NCI-H69 (cell line): ENCODE measurements around the gene MACROD2.
"Not testable (repeated sequence)": the region's sequence is repeated elsewhere in the genome, so short reads cannot be mapped to it uniquely, and the experiment has no call there.

Source experiments
- DNase-seq: peaks from one replicate; lab custom pipeline; 2025; lab: John Stamatoyannopoulos, UW

MACROD2 gene

DNA sequence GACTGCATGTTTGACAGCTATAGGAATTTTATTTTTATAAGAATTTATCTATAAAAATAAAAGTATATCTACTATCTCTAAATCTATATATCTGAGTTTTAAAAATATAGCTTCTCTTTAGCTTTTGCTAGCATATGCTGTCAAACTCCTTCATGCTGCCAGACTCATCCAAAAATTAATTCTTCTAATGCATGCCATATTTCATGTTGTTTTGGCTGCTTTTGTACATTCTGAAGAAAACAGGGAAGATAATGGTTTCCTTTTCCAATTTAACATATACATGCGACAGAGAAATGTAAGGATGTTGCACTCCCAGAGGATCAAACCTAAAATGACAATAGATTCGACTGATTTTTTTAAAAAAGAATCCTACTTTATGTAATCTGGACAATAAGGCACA lies 919.3 kb downstream of the MACROD2 start:
- no peak for DNase-seq

DNA sequence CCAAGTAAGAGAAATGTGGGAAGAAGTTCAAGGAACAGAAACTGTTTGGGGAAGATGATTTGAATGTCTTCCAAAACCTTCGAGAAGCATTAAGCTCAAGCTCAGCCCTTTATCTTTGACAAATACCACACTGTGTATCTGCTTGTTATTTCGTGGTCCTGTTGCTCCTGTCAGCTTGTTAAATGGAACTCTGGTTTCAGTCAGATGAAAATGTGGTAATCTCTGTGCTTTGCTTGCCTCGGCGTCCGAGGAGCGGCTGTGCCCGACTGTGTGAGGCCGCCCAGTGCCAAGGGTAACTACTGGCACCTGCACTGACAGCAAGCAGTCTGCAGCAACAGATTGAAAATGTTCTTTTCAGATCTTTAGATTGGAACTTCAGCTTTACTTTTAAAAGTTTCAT lies 920.0 kb downstream of the MACROD2 start:
- DNase-seq, result no peak

DNA sequence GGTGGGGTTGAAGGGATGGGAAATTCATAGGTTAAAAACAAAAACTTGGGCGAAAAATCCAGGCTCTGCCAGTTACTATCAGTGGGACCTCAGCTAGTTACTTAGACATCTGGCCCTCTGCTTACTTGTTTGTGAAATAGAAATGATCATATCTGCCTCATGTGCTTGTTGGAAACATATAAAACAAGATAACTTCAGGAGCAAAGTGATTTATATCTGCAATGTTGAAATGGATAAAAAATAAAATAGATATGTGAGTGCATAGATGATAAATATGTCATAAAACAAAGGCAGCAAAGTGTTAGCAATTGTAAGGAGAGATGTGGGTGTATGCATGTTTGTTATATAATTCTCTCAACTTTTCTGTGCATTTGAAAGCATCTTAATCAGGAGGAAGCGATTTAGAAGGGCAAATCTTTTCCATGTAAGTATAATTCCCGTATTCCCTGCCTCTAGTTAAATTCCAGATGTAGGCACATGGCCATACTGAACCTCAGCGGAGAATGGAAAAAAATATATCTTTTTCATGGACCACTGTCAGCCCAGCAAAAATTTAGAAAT lies 921.1 kb downstream of the MACROD2 start:
- no peak for DNase-seq

DNA sequence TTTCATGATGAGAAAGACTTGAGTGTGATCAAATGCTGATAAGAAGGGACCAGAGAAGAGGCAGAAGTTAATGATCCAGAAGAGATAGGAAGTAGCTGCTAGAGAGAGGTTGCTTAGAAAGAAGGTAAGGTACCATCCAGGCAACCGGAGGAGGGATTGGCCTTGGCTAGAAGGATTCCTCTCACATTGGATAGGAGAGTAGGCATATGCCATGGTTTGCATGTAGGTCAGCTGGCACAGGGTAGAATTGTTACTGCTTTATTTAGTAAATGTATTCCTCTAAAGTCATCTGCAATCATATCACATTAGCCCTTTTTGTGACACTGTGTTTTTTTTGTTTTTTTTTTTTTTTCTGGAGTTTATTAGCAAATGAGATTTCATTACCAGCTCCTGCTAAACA lies 923.0 kb downstream of the MACROD2 start:
- DNase-seq, result no peak

DNA sequence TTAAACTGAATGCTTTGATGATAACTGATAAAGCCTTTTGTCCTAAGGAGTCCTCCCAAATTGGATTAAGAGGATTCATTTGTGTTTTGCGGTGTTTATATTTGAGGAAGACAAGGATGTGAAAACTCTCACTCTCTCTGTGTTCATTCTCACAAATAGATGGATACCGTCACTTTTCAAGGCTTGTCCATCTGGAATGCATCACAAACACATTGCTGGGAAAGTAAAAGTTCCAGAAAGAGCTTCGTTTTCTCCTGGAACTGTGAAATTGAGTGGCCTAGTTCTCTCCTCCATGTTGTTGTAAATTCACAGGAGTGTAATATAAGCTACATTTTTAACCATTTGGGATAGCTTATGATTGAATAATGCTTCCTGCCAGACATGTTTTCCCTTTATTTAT lies 923.7 kb downstream of the MACROD2 start:
- no peak for DNase-seq

DNA sequence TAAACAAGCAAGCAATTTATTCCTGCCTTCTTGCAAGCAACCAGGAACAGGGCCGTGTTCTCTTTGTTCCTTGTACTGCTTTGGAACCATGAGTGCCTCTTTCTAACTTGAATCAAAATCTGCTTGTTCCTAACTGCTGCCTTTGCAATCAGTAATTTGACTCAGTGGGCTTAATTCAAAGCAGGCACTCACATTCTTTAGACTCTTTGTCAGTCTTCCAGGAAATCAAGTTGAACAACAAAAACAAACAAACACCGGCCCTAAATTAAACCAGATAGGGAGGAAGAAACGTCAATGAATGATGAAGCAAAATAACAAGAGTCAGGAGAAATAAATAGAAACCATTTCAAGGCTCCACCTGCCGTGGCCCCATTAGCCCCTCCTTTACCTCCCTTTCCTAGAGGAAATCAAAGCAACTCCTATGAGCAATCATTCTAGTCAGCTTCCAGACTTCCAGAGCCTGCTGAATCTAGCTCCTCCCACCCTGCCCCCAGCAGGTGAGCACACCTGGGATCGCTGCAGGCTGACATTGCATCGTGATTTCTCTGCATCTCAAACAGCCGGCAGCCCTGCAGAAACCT lies 924.3 kb downstream of the MACROD2 start:
- DNase-seq, result peak; percentile 97

DNA sequence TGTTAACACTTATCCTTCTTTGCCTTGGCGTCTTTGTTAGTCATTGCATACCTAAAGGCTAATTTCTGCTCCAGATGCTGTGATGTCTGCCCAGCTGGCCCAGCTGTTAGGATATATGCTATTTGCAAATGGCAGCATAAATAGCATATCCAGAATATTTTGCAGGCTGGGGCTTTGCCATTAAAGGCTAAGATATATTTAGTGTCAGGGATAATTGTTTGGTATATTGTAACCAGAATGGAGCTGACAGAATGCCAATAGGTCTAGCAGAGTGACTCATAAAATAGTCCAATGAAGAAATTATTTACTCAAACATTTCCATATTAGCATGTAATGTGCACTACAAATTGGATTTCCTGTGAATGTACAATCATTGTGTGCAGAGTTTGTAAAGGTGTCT lies 926.2 kb downstream of the MACROD2 start:
- peak; percentile 90 for DNase-seq

DNA sequence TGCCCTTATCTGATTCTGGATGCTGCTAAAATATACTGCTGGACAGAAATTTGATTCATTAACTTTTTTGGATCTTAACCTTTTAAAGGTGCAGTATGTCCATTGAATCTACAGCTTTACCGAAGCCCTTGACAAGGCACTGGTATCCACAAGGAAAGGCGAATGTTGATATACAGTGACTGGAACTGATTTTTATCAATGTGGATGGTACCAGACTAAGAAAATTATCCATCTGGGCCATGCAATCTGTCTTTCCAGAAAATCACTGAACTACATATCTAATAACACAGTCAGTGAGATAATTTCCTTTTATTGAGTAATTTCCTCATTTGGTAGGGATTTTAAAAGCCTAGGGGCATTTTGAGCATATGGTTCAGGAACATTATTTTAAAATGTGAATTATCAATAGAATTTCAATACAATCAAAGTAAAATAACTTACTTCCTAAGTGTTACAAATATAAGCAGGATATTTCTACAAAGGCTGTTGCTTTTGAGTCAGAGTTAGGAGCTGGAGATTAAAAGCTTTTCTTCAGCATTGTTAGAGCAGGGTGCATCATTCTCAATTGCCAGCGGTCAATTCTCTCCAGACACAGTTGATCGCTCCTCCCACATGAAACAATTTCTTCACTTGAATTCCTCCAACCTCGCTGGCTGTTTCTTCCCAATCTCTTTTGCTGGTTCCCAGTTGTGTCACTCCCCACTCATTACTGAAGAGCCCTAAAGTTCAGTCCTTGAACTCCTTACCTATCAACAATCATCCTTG lies 927.4 kb downstream of the MACROD2 start:
- peak; percentile 46 for DNase-seq

DNA sequence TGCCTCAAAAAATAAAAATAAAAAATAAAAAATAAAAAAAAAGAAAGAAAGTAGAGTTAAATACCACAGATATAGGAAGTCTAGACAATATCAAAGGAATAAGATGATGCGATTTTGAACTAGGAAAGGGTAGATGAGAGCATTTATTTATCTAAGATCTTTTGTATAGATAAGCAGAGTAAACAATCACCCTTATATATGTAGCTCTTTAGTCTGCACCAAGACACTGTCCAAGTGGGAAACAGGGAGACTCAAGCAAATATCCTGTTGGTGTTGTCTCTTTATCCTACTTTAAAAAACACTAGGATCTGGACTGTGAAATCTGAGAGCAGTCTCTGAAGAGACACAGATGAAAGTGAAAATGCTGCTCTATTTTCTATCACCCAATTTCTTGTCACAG lies 929.1 kb downstream of the MACROD2 start:
- peak; percentile 42 for DNase-seq

DNA sequence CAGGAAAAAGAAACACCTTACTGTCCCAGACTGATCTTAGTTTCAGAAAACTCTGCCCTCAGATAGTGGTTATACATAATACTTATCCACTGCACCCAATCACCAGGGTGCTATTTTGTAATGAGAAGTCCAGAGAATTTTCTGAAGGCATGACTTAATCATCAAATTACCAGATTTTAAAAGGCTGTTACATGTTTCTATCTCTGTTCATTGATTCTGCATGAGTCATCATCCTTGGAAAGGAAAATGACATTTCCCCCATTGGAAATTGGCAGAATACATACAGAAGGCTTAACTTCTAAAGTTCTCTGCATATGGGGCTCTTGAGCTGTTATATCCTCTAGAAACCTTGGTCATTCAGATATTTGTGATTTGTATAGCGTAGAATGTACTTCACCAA lies 930.0 kb downstream of the MACROD2 start:
- DNase-seq, result peak; percentile 35

DNA sequence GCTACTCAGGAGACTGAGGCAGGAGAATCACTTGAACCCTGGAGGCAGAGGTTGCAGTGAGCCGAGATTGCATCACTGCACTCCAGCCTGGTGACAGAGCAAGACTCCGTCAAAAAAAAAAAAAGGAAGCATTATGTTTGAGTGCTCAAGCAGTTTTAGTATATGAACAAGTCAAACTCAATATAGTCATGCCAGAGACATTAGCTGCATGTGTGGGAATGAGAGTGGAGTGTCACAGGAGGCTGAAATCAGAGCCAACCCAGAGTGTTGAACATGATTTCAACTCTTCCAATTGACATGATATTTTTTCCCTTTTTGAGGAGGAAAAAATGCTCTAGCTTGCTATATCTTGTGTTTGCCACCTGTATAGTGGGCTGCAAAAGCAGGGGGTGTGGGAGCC lies 931.1 kb downstream of the MACROD2 start:
- DNase-seq, result not testable (repeated sequence)

DNA sequence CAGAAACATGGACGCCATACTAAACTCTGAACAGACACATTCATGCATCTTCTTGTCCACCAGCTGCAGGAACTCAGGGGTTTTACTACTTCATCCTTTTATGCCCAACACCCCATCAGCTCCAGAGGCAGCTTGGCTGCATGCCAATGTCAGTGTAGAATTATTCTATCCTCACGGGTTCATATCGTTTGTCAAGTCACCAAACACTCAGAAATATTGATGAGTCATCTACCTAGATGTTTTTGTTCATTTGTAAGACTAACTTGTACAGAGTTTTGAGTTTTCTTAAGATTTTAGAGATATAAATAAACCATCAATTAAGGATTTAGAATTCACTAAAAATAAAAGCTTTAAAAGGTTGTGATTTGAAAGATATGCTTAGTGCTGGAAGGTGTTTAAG lies 932.8 kb downstream of the MACROD2 start:
- peak; percentile 86 for DNase-seq

DNA sequence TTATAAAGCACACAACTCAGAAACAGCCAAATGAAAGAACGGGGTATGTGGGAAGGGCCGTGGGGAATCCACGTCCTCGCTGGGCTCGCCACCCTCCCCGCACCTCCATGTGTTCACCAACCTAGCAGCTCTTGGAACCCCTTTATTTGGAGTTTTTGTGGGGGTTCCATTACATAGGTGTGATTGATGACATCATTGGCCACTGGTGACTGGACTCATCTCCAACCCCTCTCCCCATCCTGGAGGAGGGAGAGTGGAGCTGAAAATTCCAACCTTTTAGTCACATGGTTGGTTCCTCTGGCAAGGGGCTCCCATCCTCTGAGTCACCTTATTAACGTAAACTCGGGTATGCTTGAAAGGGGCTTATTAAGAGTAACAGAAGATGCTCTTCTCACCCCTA lies 934.1 kb downstream of the MACROD2 start:
- no peak for DNase-seq

DNA sequence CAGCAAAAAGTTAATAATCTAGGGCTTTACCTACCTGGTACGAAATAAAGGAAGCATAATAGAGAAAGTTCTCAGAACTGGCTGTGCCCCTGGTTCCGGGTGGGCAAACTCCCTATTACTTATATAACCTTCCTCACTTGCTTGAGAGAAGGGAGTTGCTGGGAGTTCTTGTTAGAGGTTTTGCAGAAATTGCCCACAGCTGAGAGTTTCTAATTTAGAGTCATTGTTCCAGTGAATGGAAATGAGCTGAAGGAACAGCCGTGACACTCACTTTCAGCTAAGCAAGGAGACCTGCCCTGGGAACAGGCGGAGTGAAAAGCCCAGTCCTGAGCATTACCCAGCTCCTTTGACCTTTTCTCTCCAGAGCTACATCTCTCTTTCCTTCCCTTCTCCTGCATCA lies 936.7 kb downstream of the MACROD2 start:
- no peak for DNase-seq

DNA sequence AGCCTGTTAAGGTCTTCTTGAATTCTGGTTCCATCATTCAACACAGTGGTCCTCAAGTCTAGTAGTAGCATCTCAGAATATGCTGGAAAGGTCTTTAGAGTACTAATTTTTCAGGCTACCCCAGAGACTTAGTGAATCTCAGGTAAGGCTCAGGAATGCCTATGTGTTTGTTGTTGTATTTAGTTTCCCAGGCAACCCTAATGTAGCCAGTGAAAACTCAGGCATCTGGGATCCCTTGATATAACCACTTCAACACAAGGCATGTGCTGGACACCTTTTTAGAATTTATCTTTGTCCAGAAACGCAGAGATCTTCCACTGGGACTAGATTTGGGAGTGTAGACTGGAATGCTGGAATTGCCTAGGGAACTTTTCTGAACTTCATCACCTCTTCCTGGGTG lies 940.0 kb downstream of the MACROD2 start:
- DNase-seq, result no peak

DNA sequence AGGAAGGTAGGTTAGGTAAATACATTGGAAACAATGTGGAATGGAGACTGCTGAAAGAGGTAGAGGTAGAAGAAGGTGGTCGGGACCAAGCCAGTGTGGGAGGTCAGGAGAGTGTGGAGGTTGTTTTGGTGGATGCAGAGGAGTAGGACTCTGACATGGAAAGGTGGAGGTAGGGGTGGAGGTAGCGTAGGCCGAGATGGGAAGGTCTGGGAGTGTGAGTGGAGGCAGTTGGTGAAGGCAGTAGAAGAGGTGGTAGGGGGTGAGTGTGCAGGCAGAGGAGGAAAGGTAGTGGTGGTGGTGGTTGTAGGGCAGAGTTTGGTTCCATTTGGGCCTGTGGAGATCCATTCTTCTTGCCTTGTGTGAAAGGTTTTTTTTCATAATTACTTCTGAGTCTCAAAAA lies 941.7 kb downstream of the MACROD2 start:
- DNase-seq, result no peak

DNA sequence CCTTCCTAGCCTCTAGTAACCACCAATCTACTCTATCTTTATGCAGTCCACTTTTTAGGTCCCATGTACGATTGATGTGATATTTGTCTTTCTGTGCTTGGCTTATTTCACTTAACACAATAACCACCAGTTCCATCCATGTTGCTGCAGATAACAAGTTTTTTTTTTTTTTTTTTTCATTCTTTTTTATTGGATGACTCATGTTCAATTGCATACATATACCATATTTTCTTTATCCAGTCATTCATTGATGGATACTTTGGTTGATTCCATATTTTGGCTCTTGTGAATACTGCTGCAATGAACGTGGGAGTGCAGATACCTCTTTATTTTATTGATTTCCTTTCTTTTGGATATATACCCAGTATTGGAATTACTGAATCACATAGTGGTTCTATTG lies 942.5 kb downstream of the MACROD2 start:
- no peak for DNase-seq

DNA sequence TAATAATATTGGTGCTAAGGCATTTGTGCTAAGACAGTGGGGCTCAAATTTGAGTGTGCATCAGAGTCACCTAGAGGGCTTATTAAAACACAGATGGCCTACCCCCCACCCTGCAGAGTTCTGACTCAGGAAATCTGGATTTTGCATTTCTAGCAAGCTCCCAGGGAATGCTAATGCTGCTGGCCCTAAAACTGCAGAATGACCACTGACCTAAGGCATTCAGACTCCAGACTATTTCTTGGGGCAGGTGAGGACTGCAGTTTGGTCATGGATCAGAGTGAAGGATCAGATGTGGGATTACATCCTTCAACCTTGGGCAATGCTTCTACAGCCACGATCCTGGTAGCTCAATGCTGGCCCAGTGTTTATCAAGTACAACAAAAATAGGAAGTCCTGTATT lies 952.2 kb downstream of the MACROD2 start:
- no peak for DNase-seq

DNA sequence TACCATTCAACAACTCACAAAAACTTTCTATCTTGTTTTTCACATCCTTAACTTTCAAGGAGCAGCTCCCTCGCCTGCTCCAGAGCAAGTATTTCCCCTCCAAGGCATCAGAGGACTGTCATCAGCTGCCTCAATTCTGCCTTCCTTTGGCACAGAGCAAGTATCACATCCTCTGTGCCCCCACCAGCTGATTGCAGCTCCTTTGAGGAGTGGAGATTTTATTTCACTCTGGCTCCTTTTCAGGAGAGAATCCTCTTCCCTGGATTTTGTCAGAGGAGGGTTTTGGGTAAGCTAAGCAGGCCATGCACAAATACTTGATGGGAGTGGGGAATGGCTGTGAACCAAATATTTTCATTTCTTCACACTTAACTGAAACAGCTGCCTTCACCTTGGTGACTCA lies 952.6 kb downstream of the MACROD2 start:
- peak; percentile 47 for DNase-seq

DNA sequence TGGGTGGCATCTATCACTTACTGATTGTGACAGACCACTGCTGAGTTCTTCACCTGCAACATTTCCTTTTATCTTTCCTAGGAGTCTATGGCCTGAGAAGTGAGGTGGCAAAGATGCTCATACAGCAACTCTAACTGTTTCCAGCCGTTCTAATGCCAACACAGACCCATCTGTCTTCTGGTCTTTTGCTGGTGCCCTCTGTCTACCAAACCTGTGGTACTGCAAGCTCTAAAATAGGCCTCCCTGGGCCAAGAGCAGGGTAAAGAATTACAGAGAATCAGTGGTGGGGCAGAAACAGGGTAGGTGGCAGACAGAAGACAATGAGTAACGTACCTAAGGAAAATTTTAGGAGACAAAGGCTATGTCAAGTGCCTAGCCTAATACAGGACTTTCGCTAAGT lies 953.1 kb downstream of the MACROD2 start:
- DNase-seq, result peak; percentile 71

DNA sequence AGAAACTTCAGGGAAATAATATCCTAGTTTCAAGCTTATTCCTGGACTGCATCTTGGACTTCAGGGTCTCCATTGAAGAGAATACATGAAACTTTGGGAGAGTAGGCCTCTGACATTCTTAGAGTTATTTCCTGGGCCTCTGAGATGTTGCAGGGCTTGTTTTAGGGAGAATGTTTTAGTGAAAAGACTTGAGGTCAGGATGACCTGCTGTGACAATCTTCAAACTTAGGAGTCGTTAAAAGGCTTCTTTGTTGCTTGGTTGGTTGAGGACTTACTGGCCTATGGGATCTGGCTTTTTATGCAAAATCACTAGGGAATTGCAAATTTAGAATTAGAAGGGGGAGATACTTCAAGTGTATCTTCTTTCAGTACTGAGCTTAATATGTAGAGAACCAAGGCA lies 955.3 kb downstream of the MACROD2 start:
- no peak for DNase-seq

DNA sequence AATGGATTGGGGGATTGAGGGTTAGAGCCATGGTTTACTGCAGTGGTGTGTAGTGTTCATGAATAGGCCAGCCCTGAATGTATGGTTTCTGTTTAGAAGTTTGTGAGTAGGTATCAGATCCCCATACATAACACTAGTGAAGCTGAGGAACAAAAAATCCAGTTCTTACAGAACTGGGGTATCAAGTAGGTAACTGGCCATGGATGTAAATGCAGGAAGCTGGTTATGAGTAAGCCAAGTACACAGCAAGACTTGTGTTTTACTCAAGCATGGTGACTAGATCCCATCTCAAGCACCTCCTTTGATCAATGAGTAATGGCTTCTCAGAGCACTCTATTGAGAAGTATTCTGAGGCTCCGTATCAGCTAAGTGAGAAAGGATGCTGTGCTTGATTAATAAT lies 955.8 kb downstream of the MACROD2 start:
- DNase-seq, result no peak

DNA sequence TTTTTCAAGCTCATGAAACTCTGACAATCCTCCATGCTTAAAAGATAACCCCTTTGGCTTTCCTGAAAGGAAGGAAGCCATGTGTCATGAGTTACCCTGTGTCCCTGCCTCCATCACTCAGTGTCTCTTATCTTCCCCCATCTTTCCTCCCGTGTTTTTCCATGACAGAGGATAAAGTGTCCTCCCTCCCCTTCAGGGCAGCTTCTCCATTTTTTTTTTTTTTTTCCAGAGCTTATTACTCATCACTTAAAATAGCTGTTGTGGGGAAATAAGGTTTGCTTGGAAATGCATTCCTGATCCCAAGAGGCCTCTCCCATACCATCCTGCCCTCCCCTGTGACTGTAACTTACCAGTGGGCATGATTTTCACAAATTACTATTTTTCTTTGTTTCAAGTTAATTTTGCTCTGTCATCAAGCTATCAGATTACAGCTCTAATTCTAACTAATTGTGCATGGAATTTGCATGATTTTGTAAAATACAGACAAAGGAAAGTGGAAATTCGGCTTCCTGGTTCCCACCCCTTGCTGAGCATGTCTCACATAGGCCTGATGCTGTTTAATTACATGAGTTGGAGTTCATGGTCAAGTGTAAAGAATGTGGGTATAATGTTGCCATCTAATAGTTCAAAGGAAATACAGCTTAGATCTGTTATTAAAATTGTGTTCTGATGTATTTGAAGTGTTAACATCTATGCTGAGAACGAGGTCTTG lies 956.5 kb downstream of the MACROD2 start:
- peak; percentile 73 for DNase-seq
